Fibroblast of lung (primary cell): ENCODE results near the gene AMACR.

Experiments used
- EZH2 ChIP-seq: IDR thresholded peaks from 2 replicates; pipeline ENCODE4 v1.5.1; 2012; ENCODE audit warnings: low read length, control low read depth, mild to moderate bottlenecking; ENCODE audit errors: missing control alignments
- TF ChIP-seq, protein P1 (sequence below), 2 donors: IDR thresholded peaks in 1 of 2; conservative IDR thresholded peaks in 1 of 2; 1 replicate in 1 of 2; 2 replicates in 1 of 2; pipeline ENCODE4 v1.5.1; 2011 to 2012; ENCODE audit warnings: low read length in 2 of 2, control low read depth in 1 of 2, inconsistent platforms in 1 of 2, low read depth in 1 of 2, mild to moderate bottlenecking in 1 of 2

GRCh38 chr5:33984178-33984577 lies 23.7 kb downstream of the AMACR start:
- TF ChIP-seq, protein P1, sequence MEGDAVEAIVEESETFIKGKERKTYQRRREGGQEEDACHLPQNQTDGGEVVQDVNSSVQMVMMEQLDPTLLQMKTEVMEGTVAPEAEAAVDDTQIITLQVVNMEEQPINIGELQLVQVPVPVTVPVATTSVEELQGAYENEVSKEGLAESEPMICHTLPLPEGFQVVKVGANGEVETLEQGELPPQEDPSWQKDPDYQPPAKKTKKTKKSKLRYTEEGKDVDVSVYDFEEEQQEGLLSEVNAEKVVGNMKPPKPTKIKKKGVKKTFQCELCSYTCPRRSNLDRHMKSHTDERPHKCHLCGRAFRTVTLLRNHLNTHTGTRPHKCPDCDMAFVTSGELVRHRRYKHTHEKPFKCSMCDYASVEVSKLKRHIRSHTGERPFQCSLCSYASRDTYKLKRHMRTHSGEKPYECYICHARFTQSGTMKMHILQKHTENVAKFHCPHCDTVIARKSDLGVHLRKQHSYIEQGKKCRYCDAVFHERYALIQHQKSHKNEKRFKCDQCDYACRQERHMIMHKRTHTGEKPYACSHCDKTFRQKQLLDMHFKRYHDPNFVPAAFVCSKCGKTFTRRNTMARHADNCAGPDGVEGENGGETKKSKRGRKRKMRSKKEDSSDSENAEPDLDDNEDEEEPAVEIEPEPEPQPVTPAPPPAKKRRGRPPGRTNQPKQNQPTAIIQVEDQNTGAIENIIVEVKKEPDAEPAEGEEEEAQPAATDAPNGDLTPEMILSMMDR (conservative IDR thresholded peaks at IDR 0.05 in 1 of 2, IDR thresholded peaks at IDR 0.05 in 1 of 2; ENCODE audit: low read depth in 1 of 2, low read length in 2 of 2), result no peak
- no peak for TF ChIP-seq EZH2
